GM20431 (cell line): Measurements from ENCODE around the gene ADAMTS2.

Experiments used
- in situ Hi-C: fragments of 300-500 bp; cut with MseI, MboI; formaldehyde crosslinking; loops from one replicate; pipeline ENCODE4 v1.15.0; 2020; ENCODE audit warnings: low sequenced_read_pairs; ENCODE audit not compliant: unreplicated experiment

ADAMTS2 gene

DNA sequence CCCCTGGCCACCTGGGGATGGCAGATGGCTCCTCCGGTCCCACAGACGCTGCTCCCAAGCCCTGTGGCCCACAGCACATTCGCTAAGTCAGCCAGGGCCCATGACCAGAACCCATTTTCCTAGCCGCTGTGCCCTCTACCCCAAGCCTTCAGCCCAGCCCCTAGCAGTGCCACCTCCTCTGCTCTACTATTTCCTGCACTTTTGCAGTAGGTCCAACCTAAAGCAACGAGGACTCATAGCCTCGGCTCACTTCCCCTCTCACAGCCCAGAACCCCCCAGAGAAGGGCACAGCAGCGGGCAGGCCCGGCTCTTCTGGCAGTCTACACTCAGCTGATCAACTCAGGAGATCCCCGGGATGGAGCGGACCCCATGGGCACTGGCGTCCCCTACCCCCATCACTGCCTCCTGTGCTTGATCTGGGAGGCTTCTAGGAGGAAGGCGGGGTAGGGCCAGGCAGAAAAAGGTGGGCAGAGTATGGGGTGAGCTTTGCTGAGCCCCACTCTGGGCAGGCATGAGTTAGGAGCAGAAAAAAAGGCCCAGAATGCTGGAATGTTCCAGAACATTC is 173.9 kb downstream of the ADAMTS2 start:
- in situ Hi-C loops, result no loop called here

DNA sequence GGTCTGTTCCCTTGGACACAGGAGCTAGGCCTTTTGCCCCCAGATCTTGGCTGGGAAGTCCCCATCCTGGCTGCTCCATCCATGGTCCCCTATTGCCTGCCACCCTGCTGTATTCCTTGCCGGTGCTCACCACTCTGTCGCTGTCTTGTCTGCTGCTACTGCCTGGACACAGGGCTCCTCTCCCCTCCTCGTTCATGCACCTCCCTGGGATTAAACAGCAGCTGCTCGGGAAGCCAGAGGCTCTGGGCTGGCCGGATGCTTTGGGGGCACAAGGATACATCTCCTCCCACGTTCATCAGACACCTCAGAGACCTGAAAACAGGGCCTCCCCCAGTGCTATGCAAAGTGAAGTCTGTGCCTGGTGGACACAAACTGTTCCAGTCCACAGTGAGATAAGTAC is 174.7 kb downstream of the ADAMTS2 start:
- in situ Hi-C loops, result no loop called here

DNA sequence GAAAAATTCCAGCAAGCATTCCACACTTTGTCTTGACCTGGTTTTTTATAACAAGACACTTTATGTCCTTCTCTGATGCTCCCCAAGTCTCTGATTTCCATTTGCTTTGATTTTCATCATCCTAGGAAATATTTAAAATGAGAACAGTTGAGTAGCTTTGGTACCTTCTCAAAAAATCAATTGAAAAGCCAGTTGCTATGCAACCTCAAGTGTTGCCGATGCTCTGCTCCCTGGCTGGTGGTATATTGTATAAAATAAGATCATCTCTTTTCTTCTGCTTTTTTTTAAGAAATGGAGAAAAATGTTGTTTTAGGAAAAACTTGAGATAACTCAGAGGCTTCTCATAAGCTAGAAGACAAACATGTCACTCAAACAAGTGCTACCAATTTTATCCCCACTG is 175.4 kb downstream of the ADAMTS2 start:
- in situ Hi-C loops, result no loop called here

DNA sequence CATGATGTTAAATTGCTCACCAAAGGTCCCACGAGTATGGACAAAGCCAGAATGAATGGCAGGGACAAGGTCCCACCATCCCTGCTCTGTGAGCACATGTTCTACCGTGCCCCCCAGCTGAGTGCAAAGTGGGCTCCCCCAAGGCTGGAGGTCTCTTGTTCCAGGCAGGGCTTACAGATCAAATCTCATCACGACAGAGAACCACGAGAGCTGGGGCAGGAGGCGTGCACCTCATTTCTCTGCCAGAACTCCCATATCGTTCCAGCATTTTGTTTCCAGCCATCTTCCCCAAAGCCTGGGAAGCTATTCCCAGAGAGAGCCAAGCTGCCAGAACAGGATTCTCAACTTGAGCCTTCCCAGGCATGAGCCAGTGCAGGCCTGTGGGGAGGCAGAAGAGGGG is 176.6 kb downstream of the ADAMTS2 start:
- in situ Hi-C loops, result no loop called here

DNA sequence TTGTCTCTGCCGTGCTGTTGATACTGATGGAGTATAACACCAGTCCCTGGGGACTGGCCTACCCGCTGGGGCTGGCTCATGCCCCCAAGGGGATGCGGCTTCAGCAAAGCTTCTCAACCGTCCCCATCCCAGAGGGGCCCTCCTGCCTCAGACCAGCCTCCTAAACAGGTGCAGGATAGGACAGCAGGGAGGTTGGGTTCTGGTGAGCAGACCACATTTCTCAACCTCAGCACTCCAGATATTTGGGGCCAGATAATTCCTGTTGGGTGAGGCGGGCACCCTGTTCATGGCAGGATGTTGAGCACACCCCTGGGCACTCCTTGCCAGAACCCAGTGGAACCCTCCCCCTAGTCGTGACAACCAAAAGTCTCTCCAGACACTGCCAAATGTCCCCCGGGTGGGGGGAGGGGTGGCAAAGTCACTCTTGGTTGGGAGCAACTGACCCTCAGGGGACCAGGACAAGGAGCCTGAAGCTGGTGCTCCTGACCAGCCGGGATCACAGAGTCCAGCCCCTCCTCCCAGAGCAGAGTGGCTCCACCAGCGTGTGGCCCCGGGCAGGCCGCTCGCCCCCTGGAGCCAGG is 177.3 kb downstream of the ADAMTS2 start:
- in situ Hi-C loops, result no loop called here

DNA sequence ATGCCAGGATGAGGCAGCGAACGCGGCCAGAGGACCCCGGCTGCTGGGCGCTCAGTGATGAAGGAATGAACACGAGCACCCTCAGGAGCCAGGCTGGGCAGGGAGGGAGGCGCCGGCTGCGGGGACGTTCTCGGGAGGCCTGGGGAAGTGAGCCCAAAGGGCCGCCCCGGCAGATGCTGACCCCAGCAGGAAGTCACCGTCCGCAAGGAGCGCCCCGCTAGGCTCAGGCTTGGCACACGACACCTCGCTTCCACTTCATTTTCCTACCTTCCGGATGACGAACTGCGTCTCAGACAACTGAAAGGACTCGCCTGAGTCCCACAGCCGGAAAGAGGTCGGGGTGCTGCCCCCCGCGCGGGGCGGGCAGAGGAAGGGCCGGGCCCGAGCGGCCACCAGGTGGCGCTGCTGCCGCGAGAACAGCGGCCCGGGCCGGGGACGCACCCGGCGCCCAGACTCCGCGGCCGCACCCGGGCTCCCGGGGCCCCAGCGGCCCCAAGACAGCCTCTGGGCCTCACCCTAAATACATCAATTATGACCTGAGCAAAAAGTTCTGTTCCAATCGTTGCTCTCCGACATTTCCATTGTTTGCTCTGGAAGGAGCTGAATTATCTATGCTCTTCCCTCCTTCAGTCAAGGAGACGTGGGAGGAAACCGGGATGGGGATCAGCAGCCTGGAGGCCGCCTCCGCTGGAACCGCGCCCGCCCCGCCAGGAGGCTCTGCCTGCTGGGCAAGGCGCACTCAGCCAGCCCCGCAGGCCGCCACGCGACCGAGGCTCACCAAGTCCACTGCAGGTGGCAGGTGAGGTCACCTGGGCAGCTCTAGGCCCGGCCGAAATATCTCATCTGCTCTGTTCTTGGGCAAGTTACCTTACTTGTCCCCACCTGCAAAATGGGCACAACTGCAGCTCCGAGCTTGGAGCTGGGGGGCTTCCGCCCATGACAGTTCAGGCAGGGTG is 178.1 kb downstream of the ADAMTS2 start:
- in situ Hi-C loops, result no loop called here

DNA sequence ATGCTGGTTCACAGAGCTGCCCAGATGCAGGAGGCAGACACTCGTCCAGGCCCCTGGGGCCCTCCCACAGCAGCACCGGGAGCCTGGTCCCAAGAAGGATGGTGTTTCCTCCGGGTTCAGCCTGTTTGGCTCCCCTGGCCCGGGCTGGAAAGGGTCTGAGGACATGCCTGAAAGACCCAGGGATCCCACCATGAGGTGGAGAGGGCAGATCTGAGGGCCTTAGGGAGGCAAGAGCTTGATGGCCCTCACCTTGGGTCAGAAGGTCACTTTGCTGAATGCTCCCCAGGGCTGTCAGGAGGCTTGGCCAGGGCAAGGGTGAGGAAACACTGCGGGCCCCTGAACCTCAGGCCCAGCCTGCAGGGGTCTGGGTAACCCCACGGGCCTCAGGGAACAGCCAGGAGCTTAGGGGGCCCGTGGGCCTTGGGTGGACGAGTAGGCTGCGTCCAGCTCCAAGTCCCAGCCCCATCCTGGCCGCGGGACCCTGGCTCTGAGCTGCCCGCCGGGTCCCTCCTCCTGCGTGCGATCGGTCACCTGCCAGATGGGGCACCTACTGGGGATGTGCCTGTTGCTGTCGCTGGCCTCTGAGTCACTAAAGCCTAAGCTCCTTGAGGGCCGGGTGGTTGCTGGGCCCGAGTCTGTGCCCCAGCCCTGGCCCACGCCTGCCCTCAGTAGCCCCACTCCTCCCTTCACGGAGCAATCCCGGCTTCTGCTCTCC is 178.9 kb downstream of the ADAMTS2 start:
- in situ Hi-C loops, result no loop called here

DNA sequence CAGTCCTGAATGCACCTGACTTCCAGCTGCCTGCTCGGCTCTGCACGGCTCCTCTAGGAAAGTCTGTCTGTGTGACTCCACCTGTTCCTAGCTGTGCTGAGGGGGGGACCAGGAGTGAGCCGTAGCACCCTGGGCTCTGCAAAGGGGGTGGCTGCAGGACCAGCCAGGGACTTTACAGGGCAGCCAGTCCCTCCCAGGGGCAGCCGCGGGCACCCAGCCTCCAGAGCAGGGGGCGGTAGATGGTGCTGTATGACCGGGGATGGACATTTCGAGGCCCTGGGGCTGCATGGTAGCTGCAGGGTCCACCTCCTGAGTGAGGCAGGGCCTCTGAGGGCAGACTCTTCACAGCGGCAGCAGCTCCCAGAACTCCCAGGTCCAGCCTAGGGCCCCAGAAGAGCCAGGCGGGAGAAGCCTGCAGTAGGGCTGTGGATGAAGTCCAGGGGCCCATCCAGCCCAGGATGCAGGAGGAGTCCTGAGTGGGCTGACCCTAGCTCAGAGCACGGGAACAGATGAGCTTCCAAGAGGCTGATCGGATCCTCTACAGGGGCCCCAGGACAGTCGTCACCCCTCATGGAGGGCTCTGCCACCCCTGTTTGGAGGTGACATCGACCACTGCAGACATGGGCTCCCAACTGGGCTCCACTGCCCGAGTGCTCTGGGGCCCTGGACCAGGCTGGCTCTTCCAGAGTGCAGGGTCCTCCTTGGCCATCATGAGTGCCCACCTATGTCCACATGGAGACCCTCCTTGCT is 179.7 kb downstream of the ADAMTS2 start:
- in situ Hi-C loops, result no loop called here

DNA sequence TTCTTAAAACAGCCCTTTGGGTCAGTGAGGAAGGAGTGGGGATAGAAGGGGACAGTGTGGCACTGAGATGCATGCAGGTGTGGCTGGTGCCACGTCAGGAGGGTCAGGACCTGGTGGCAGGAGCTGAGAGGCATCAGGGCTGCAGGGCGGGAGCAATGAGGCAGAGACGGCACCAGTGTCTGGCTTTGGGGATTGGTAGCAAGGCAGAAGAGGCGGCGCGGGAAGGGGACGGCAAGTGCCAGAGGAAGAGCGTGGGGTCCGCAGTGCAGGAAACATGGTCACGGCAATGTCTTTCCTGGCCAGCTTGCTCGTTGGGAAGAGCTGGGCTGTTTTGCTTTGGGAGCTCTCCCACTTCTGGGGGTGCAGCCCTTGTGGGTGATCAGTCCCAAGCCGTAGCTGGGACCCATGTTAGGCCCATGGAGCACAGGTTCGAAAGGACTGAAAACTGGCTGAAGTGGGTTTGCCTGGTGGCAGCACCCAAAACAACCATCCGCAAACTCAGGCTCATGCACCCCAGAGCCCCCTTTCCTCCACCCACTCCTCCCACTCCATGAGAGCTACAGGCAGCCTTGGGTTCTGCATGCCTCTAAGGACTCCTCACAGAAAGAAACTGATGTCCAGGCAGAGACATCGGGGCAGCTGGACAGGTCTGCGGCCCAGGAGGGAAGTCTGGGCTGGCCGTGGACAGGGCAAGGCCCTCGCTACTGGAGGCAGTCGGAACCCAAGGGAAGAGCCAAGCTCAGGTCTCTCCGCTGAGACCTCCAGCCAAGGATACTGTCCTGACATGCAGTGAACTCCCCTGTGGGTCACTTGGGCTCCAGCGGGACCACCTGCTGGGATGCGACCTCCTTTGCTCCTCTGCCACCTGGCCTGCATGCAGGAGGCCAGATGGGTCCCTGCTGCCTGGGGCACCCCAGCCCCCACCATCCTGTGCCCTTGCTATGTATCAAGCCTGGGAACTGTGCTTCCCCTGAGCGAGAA is 180.6 kb downstream of the ADAMTS2 start:
- in situ Hi-C loops, result no loop called here

DNA sequence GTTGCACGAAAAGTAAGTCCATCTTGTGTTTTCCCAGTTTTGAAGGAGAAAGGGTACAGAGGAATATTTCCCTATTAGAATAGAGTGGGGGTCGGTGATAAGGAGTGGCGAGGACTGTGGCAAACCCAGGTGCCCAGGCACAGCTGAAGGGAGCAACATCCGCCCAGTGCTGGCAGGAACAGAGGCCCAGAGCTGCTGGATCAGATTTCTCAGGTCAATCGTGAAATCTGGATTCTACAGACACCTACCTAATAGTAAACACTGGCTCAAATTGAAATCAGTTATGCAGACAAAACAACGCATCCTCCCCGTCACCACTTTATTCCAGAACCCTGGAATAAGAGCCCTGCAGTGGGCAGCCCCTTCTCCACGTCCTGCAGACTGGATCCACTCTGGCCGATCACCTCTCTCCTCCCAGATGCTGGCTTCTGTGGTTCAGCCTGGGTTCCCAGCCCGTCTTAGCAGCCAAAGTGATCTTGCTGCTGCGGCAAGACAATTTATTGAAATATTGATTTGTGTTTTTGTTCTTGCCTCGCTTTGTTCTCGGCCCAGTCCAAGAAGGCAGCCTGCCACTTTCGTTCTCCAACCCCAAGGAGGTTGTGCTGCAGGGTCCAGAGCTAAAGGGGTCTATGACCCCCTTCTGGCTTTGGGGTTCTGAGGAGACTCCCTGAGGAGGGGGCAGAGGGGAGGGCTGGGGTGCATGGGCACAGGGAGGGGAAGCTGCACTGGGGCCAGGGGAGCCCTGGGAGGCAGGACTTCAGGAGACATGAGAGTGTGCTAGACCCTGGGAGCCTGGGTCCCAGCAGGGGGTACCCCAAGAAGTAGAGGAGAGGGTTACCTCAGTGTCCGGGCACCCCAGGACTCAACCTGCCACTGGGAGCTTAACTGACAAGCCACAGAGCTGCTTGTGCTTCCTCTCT is 181.8 kb downstream of the ADAMTS2 start:
- in situ Hi-C loops, result no loop called here

DNA sequence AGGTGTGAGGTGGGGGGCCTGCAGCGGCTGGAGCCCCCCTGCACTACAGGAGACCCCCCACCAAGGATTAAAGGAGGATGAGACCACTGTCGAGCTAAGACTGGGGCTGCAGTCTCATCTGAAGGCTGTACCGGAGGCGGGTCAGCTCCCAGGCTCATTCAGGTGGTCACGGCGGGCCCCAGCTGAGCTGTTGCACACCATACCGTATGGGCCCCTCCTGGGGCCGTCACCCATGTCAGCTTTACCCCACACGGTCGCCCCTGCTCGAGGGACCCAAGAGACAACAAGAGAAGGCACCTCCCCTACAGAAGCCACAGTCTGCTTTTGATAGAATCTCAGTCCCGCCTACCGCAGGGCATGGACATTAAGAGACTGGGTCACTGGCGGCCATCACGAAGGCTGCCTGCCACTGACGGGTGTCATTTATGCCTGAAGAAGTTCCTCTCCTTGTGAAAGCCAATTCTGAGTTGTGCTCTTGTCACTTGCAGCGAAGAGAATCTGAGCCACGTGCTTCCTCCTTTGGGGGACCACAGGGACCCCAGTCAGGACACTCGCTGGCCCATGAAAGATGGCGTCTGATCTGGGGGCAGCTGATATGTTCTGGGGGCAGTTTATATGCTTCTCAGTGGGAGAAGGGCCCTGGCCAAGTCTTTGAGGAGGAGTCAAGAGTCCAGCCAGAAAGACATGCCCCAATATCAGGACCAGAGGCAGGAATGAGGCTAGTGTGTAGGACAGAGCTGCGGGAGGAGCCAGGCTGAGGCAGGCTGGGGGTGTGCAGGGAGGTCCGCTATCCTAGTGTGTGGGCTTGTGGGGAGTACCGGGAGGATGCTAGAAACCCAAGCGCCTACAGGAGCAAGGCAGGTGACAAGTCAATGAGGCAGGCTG is 182.7 kb downstream of the ADAMTS2 start:
- in situ Hi-C loops, result no loop called here

DNA sequence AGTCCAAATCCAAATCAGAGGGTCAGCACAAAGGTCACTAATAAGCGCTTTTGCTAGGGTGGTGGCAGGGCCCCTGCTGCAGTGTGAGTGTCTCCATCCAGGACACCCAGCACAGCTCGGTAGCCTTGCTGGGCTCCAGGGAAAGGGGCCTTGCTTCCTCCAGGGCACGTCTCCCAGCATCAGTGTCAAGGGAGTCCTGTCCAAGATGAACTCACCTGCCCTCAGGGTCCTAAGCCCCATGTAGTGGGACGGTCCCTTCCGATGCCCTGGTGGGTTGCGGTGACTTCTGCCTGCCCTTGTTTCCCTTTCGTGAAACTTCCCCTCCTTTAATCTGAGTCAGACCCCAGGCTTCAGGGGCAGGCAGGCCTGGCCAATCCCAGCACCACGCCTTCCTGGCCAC is 183.4 kb downstream of the ADAMTS2 start:
- in situ Hi-C loops, result no loop called here

DNA sequence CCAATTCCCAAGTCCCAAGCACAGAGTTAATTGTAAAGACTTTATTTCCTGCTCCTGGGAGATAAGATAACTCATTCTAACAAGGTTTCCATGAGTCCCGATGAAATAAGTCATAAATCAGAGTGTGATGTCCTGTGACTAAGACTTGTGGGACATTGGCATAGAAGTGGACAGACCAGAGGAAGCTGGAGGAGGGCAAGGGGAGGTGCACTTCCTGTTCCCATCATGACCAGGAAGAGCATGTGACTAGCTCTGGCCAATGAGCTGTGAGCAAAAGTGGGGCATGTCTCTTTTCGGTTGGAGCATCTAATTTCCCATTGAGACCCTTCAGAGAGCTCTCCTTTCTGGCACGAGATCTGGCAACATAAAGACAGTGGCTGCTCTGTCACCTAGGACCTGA is 184.7 kb downstream of the ADAMTS2 start:
- in situ Hi-C loops, result no loop called here

DNA sequence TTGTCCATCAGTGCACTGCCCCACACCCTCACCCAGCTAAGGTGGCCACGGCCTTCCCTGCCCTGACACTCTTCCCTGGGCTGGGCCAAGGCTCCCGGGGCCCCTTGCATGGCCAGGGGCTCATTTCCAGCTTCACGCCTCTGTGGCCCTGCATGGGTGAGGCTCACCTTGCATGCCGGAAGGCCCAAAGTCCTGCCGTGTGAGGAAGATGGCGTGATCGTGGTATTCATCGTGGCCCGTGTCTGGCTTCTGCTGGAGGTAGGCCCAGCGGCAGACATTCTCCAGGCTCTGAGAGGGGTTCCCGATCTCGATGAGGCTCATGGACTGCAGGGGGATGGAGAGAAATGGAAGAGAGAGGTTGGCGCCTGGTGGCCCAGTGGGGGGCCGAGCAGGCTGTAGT is 186.7 kb downstream of the ADAMTS2 start:
- in situ Hi-C loops, result no loop called here

DNA sequence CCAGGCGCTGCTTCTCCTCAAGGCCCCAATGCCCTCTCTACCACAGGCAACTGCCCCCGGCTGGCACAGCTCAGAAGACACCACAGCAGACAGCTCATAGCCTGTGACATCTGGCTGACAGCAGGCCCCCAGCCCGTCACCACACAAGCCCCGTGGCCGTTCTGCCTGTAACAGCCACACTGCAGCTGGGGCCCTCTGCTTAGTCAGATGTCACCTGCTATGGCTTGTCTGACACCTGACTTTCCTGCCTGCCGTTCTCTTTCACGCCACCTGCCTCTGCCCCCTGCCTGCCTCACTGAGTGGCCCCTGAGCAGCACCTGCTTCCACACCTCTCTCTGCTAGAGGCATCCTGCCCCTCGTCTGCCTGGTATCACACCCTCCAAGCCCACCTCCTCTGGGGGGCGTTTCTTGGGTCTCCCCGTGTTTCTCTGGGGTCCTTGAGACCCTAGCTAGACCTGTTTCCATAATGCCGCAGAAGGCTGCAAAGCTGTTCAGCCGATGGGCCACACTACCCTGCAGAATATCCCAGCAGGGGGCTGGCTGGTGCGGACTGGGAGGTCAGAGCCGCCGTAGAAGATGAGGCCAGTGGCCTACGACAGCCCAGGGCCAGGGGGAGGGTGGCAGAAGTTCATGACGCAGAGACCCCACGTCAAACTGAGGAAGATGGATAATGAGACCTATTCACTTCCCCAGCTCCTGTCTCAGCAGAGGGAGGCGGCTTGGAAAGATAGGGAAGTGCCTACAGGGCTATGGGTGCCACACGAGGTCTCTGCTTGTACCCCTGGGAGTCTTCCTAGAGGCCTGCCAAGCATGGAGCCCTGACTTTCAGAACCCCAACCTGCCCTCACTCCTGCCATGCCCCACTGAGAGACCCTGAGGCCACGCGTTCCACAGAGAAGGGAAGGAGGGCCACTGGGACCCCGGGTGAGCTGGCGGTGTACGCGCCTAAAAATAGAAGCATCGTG is 190.0 kb downstream of the ADAMTS2 start:
- in situ Hi-C loops, result no loop called here
